Right ventricle myocardium inferior (tissue), 1 donor: ENCODE measurements around the gene PDHX. TPM values are rescaled to one million over a fixed set of nuclear protein-coding genes. Genes with fewer than 3 reads are reported as not detected.
"Not testable (repeated sequence)": the region's sequence is repeated elsewhere in the genome, so short reads cannot be mapped to it uniquely, and the experiment has no call there.

Experiments
- ATAC-seq: fragments of 200-7000 bp; cut with Tn5 transposase; one replicate; pipeline ENCODE4 v1.9.1; 2020; ENCODE audit warnings: mild to moderate bottlenecking, moderate library complexity
- DNase-seq: peaks from one replicate; pipeline ENCODE4 v3.0.0; 2021; ENCODE audit errors: missing footprints
- intact Hi-C: fragments of 100-400 bp; cut with DNase I; formaldehyde crosslinking; loops from one replicate; pipeline ENCODE4 v1.11.0; 2022
- long read RNA-seq: library from polyadenylated mRNA; unstranded; transcript quantifications from one replicate; pipeline ENCODE4 v2.0.0, GENCODE V29; 2021
- total RNA-seq: library from RNA; stranded (reverse); fragmentation: NEBNext Ultra II Directional; extraction: Animal tissue kit (Norgen Biotek cat#: 25700); gene quantifications from one replicate; pipeline ENCODE4 v1.2.1, GENCODE V29; 2021
- donor health status: DM: no; HTN: yes; CAD: no; lungs with severe emphysema.

Gene PDHX
- 140 TPM for total RNA-seq
- long read RNA-seq, transcript PDHX-201 (11 exons, 2,389 nt) = major isoform, 67 of 76 reads
- long read RNA-seq, partial matches to known transcripts = 4 of 76 reads
- long read RNA-seq, other reads (novel, unspliced or antisense) = 4 of 76 reads

GRCh38 chr11:34916015-34916842 lies at the start of gene PDHX, which contains the start of gene APIP:
Gene PDHX, plus strand, starts transcription at chr11:34916618. Its CDS starts 38 bp downstream, at chr11:34916656.
Gene APIP, minus strand, starts transcription at chr11:34916379. Its CDS starts 95 bp downstream, at chr11:34916284.
- DNase-seq = peak; percentile 98
- intact Hi-C loops = loop anchor here (10.0 kb wide), 1 partner anchor 169 kb away; no protein-coding TSS in a partner anchor
- peak; percentile 97 for ATAC-seq

- ATAC-seq = no peak
- no peak for DNase-seq
- intact Hi-C loops = no loop called here
Observed at GRCh38 chr11:34869425-34869824, 47.0 kb upstream of the PDHX start.

- intact Hi-C loops = no loop called here
- ATAC-seq (no peak), DNase-seq (no peak)
Observed at GRCh38 chr11:34870548-34871196, 45.7 kb upstream of the PDHX start.

GRCh38 chr11:34874202-34874601 lies 42.2 kb upstream of the PDHX start:
- ATAC-seq = no peak
- intact Hi-C loops = no loop called here
- DNase-seq = no peak

GRCh38 chr11:34877375-34877975 lies 38.9 kb upstream of the PDHX start:
- ATAC-seq = no peak
- DNase-seq = no peak
- intact Hi-C loops = no loop called here

- ATAC-seq (no peak), DNase-seq (no peak)
- intact Hi-C loops = no loop called here
Observed at GRCh38 chr11:34881900-34882299, 34.5 kb upstream of the PDHX start.

GRCh38 chr11:34886609-34887008 lies 29.8 kb upstream of the PDHX start:
- intact Hi-C loops = no loop called here
- DNase-seq = no peak
- no peak for ATAC-seq

- ATAC-seq (no peak), DNase-seq (no peak)
- intact Hi-C loops = no loop called here
Observed at GRCh38 chr11:34887260-34887659, 29.2 kb upstream of the PDHX start.

- DNase-seq (no peak), ATAC-seq (no peak)
- intact Hi-C loops = no loop called here
Observed at GRCh38 chr11:34890089-34890488, 26.3 kb upstream of the PDHX start.

GRCh38 chr11:34890812-34891211 lies 25.6 kb upstream of the PDHX start:
- ATAC-seq (no peak), DNase-seq (no peak)
- intact Hi-C loops = loop anchor here (1.0 kb wide), 1 partner anchor 305 kb away; no protein-coding TSS in a partner anchor

- intact Hi-C loops = loop anchor here (1.0 kb wide), 1 partner anchor 305 kb away; no protein-coding TSS in a partner anchor
- ATAC-seq (no peak), DNase-seq (no peak)
Observed at GRCh38 chr11:34891611-34892010, 24.8 kb upstream of the PDHX start.

- ATAC-seq (no peak), DNase-seq (no peak)
- intact Hi-C loops = no loop called here
Observed at GRCh38 chr11:34893416-34893815, 23.0 kb upstream of the PDHX start.

GRCh38 chr11:34896191-34896590 lies 20.2 kb upstream of the PDHX start:
- not testable (repeated sequence) for DNase-seq, ATAC-seq
- intact Hi-C loops = loop anchor here (5.0 kb wide), 1 partner anchor 384 kb away; the partner anchor contains the start of gene ELF5

- ATAC-seq (no peak), DNase-seq (no peak)
- intact Hi-C loops = loop anchor here (5.0 kb wide), 1 partner anchor 385 kb away; the partner anchor contains the start of gene ELF5
Observed at GRCh38 chr11:34897171-34897870, 19.1 kb upstream of the PDHX start.

GRCh38 chr11:34898474-34898873 lies 17.9 kb upstream of the PDHX start:
- ATAC-seq (no peak), DNase-seq (no peak)
- intact Hi-C loops = loop anchor here (5.0 kb wide), 1 partner anchor 386 kb away; the partner anchor contains the start of gene ELF5

- no peak for DNase-seq
- intact Hi-C loops = loop anchor here (5.0 kb wide), 1 partner anchor 387 kb away; the partner anchor contains the start of gene ELF5
- ATAC-seq = no peak
Observed at GRCh38 chr11:34899633-34900016, 16.8 kb upstream of the PDHX start.

- intact Hi-C loops = no loop called here
- DNase-seq (no peak), ATAC-seq (no peak)
Observed at GRCh38 chr11:34904421-34904955, 11.9 kb upstream of the PDHX start.

- ATAC-seq (no peak), DNase-seq (no peak)
- intact Hi-C loops = no loop called here
Observed at GRCh38 chr11:34905666-34906065, 10.8 kb upstream of the PDHX start.
